Ishikawa (cell line): ENCODE measurements around the gene CACNG7.

Source experiments
- CEBPB ChIP-seq: IDR thresholded peaks from 2 replicates; pipeline ENCODE4 v1.6.1; 2012
- CREB1 ChIP-seq: IDR thresholded peaks from 2 replicates; pipeline ENCODE4 v1.6.1; 2012; ENCODE audit warnings: low read depth
- EGR1 ChIP-seq: IDR thresholded peaks from 2 replicates; pipeline ENCODE4 v1.6.1; 2012
- EP300 ChIP-seq: IDR thresholded peaks from 2 replicates; pipeline ENCODE4 v1.6.1; 2012; ENCODE audit warnings: borderline replicate concordance
- FOXM1 ChIP-seq: IDR thresholded peaks from 2 replicates; pipeline ENCODE4 v1.6.1; 2012; ENCODE audit warnings: low read depth, borderline replicate concordance
- NFIC ChIP-seq: IDR thresholded peaks from 2 replicates; pipeline ENCODE4 v1.6.1; 2012
- RAD21 ChIP-seq: IDR thresholded peaks from 2 replicates; pipeline ENCODE4 v1.6.1; 2012; ENCODE audit warnings: low read depth
- TAF1 ChIP-seq: IDR thresholded peaks from 2 replicates; pipeline ENCODE4 v1.6.1; 2012; ENCODE audit warnings: low read depth, mild to moderate bottlenecking
- TCF12 ChIP-seq: IDR thresholded peaks from 2 replicates; pipeline ENCODE4 v1.6.1; 2012; ENCODE audit warnings: low read depth
- TEAD4 ChIP-seq: IDR thresholded peaks from 2 replicates; pipeline ENCODE4 v1.6.1; 2012
- YY1 ChIP-seq: IDR thresholded peaks from 2 replicates; pipeline ENCODE4 v1.6.1; 2012; ENCODE audit warnings: low read depth
- ZBTB7A ChIP-seq: IDR thresholded peaks from 2 replicates; pipeline ENCODE4 v1.6.1; 2012; ENCODE audit warnings: low read depth
- TF ChIP-seq, protein P1 (sequence below): IDR thresholded peaks from 2 replicates; pipeline ENCODE4 v1.6.1; 2012
- TF ChIP-seq, protein P2 (sequence below): IDR thresholded peaks from 2 replicates; pipeline ENCODE4 v1.6.1; 2012; ENCODE audit warnings: low read depth, mild to moderate bottlenecking
- TF ChIP-seq, protein P3 (sequence below): IDR thresholded peaks from 2 replicates; pipeline ENCODE4 v1.6.1; 2012

Gene CACNG7

DNA sequence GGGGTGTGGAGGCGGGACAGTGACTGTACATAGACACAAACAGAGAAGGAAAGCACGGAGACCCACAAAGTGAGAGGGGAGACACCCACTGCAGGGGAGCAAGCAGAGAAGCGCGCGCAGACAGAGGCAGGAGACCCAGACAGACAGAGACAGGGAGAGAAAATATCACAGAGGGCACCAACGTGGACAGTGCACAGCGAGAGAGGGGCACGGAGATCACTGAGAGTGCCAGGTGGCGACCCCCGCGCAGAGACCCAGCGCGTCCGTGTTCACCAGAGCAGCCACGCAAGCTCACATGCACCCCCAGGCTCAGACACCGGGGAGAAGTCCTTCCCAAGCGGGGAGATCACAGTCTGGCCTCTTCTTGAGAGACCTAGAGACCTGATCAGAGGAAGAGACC lies 1.4 kb upstream of the CACNG7 start:
- TF ChIP-seq TEAD4 (no peak), CEBPB (no peak), EGR1 (no peak), CREB1 (no peak), YY1 (no peak), EP300 (no peak), NFIC (no peak), TCF12 (no peak), ZBTB7A (no peak), TAF1 (no peak), RAD21 (no peak), FOXM1 (no peak)
- TF ChIP-seq, protein P1, sequence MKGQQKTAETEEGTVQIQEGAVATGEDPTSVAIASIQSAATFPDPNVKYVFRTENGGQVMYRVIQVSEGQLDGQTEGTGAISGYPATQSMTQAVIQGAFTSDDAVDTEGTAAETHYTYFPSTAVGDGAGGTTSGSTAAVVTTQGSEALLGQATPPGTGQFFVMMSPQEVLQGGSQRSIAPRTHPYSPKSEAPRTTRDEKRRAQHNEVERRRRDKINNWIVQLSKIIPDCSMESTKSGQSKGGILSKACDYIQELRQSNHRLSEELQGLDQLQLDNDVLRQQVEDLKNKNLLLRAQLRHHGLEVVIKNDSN = no peak
- TF ChIP-seq, protein P2, sequence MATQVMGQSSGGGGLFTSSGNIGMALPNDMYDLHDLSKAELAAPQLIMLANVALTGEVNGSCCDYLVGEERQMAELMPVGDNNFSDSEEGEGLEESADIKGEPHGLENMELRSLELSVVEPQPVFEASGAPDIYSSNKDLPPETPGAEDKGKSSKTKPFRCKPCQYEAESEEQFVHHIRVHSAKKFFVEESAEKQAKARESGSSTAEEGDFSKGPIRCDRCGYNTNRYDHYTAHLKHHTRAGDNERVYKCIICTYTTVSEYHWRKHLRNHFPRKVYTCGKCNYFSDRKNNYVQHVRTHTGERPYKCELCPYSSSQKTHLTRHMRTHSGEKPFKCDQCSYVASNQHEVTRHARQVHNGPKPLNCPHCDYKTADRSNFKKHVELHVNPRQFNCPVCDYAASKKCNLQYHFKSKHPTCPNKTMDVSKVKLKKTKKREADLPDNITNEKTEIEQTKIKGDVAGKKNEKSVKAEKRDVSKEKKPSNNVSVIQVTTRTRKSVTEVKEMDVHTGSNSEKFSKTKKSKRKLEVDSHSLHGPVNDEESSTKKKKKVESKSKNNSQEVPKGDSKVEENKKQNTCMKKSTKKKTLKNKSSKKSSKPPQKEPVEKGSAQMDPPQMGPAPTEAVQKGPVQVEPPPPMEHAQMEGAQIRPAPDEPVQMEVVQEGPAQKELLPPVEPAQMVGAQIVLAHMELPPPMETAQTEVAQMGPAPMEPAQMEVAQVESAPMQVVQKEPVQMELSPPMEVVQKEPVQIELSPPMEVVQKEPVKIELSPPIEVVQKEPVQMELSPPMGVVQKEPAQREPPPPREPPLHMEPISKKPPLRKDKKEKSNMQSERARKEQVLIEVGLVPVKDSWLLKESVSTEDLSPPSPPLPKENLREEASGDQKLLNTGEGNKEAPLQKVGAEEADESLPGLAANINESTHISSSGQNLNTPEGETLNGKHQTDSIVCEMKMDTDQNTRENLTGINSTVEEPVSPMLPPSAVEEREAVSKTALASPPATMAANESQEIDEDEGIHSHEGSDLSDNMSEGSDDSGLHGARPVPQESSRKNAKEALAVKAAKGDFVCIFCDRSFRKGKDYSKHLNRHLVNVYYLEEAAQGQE = no peak
- TF ChIP-seq, protein P3, sequence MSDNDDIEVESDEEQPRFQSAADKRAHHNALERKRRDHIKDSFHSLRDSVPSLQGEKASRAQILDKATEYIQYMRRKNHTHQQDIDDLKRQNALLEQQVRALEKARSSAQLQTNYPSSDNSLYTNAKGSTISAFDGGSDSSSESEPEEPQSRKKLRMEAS = no peak

DNA sequence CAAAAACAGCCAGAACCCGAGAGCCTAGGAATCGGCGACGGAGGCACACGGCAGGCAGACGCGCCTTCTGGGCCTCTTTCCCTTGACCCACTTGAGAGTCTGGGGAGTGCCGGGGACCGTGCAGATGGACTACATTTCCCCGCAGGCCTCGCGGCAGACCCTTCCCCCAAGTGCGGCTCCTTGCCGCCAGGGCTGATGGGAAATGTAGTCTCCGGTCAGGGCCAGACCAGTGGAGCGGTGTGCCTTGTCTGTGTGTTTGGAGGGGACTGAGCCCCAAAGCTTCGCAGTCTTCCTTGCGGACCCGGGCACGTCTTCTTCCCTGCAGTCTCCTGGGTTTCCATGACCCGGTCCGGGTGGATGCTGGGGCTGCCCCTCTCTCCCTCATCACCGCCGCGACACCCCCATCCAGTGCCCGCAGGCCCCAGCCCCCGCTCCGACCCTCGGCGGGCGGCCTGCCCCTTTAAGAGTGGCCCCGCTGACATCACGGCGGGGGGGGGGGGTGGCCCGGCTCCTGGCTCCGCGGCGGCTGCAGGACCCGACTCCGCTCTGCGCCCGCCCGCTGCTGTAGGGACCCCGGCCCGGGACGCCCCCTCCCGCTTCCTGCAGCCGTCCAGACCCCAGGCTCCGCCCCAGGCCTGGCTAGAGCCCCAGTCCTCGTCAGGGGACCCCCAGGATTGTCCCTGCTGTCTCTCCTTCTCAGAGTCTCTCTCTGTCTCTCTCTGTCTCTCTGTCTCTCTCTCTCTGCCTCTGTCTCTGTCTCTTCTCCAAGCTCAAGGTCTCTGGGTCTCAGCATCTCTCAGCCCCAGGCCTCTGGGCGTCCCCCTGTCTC lies 758 bp upstream of the CACNG7 start:
- no peak for TF ChIP-seq NFIC
- TF ChIP-seq FOXM1 = no peak
- TF ChIP-seq CEBPB = no peak
- TF ChIP-seq, protein P1 = no peak
- no peak for TF ChIP-seq EP300
- TF ChIP-seq, protein P2 = no peak
- TF ChIP-seq TAF1 = no peak
- TF ChIP-seq, protein P3 = no peak
- TF ChIP-seq EGR1 = no peak
- no peak for TF ChIP-seq YY1
- TF ChIP-seq TCF12 = no peak
- no peak for TF ChIP-seq ZBTB7A
- no peak for TF ChIP-seq CREB1
- TF ChIP-seq TEAD4 = no peak
- no peak for TF ChIP-seq RAD21

DNA sequence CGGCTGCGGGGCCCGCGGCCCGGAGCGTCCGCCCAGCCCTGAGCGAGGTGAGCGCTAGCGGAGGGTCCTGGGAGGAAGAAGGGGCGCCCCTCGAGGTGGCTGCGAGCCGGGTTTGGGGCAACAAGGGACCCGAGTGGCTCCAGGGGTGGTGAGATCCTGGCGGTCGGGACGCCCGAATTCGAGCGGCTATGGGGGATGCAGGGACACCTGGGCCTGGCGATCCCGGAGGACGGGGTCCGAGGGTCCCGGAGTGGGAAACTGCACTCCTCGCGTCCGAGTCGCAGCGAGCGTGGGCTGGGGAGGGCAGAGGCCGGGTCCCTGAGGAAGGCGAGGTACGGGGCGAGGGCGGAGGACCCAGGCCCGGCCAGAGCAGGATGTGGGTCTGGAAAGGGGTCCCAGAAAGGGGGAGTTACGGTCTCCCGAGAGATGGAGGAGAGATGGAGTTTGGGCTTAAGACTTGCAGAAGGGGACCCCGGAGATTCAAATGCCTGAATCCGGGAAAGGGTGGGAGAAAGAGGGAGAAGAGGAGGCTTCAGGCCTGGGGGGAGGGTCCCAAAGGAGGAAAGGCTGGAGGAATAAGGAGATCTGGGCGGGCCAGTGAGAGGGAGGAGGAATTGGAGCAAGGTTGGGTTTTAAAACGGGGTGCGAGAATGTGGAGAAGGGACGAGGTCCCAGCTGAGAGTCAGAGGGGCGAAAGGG lies 542 bp downstream of the CACNG7 start:
- no peak for TF ChIP-seq CREB1
- TF ChIP-seq TAF1 = no peak
- TF ChIP-seq RAD21 = no peak
- TF ChIP-seq TEAD4 = no peak

DNA sequence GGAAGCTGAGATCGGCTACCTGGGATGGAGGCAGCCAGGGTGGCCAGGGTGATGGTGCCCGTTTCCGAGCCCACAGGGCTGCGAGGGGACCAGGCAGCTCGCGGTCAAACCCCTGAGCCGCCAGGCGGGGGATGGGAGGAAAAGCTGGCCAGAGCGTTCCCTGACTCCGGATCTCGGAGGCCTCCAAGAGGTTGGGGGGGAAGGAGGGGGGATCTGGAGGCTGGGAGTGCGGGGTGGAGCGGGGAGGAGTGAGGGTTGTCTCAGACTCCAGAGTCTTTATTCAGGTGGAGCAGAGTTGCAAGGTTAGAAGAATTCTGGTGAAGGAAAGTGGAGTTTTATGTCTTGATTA lies 1.1 kb downstream of the CACNG7 start:
- TF ChIP-seq CEBPB (no peak), ZBTB7A (no peak), FOXM1 (no peak), RAD21 (no peak), TAF1 (no peak), EGR1 (no peak)
- TF ChIP-seq, protein P3 = no peak

DNA sequence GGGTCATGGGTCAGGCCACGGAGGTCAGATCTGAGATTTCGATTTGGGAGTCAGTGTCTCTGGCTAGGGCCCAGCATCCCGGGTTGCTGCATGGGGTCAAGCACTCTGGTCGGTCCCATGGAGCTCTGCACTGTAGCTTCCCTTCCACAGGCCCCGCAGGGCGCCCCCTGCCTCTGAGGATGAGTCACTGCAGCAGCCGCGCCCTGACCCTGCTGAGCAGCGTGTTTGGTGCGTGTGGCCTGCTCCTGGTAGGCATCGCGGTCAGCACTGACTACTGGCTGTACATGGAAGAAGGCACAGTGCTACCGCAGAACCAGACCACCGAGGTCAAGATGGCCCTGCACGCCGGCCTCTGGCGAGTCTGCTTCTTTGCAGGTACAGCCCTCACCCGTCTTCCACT lies 3.6 kb downstream of the CACNG7 start:
- TF ChIP-seq EP300 = no peak
- no peak for TF ChIP-seq CEBPB
- no peak for TF ChIP-seq TAF1
- TF ChIP-seq RAD21 = no peak
- TF ChIP-seq, protein P1 = no peak
- no peak for TF ChIP-seq ZBTB7A
- TF ChIP-seq FOXM1 = no peak
- no peak for TF ChIP-seq NFIC
